DMS79 (cell line): ENCODE results near the gene PRDM12.

Experiments used
- DNase-seq: peaks from one replicate; lab custom pipeline; 2025; lab: John Stamatoyannopoulos, UW

The PRDM12 gene

DNA sequence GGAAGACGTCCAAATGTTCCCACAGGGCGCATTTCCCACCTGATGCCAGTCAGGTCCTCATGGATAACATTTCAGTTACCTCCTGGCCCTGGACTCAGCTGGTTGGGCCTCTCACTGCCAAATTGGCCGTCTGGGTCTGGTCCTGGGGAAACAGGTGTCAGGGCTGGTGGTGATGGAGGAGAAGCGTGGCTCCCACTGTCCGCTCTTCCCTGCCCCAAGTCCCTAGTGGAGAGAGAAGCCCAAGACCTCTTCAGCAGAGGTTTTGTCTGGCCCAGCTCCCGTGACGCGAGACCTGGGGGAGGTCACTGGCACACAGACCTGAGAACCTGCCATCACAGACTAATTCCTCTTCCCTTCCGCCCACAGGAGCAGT lies 27.8 kb upstream of the PRDM12 start:
- DNase-seq: no peak

DNA sequence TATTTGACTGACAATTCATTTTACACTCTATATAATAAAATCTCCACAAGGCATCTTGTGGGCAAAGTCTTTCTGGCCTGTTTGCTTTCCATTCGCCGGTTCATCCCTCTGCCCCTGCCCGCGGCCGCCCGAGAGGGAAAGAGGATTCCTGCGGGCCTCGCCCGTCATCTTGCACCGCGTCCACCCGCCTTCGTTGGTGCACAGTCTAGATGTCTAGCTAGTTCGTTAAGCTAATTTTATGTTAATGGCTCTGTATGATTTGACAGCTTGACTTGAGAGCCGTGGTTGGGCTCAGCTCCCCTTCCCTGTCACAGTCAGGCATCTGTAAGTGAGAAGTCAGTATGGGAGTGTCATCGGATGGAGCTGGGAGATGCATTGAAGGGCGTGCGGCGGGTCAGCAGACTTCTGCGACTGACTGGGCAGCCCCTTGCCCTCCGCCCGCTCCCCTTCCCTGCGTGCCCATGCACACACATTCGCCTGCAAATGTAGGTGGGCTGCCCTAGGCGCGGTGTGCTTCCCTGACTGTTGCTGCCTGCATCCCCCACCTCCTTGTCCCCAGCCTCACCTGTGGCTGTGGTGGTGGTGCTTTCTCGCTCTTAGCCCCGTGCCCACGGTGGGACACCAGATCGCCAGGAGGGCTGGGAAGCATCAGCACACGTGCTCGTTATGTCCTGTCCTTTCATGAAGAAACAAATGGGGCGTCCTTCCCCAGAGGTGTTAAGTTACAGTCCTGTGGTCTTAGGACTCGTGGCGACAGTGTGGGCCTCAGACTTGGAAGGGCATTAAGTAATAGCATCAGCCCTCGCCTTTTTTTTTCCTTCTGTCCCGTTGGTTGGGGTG lies 25.9 kb upstream of the PRDM12 start:
- no peak for DNase-seq

DNA sequence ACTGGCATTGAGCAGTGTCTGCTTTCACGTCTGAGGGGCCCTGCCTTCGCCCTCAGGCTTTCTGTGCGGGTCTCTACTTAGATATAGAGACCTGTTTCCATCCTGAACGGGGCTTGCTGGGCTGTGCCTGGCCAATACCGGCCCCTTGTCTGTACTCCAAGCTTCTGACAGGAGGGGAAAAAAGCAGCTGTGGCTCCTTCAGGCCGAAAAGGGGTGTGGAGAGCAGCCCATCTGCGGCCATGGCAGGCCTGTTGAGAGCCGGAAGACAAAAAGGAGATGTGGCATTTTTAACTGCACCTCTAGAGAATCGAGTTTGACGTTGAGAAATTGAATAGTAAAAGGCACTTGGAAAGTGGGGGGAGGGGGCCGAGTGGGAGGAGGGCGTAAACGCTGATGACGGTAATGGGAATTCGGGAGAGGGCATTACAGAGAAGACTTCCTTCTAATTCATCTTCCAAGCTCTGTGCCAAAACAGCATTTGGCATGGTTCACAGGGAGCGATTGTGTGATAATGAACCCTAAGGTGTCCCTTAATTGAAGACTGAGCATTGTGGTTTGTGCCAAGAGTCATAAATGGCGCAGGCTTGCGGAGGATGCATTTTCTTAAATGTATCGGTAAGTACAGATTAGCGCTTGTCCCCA lies 25.1 kb upstream of the PRDM12 start:
- no peak for DNase-seq

DNA sequence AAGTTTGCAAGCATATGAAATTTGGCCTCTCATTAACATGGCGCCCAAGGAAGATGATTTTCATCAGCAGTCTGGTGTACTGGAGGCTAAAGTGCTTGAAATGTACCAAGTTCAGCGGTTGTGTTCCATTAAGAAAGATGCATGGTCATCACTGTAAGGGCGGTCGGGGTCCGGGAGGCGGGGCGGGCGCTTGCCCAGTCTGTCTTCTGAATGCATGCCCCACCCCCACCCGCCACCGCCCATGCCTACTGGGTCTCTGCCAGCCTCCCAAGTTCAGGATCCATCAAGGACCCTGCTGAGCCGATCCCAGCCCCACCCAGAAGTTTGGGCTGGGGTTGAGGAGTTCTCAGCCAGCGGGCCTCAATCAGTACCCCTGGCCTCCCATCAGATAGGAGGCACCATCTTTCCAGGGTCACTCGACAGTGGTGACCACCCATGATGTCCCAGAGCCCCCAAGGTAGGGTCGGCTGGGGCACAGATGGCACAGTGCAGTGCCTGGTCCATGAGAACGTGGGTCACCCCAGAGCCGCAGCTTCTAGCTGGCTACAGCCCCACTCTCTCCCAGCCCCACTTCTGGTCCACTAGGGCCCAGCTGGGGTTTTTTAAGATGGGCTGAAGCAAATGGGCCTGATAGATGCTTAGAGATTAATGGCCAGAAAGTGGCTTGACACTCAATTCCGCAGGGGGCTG lies 24.4 kb upstream of the PRDM12 start:
- no peak for DNase-seq

DNA sequence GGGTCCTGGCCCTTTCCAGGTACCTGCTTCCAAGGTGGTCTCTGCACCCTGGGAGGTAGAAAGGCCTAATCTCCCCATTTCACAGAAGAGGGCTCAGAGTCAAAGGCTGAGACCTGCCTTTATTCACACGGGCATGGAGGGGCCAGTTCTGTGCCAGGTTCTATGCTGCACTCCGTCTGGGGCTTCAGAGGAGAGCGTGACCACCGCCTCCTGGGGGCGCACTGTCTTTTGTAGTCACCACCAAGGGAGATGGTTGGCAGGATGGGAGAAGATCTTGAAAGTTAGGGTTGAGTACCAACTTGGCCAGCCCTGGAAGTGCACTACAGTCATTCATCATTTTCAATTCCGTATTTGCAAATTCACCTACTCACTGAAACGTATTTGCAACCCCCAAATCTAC lies 23.7 kb upstream of the PRDM12 start:
- DNase-seq: no peak

DNA sequence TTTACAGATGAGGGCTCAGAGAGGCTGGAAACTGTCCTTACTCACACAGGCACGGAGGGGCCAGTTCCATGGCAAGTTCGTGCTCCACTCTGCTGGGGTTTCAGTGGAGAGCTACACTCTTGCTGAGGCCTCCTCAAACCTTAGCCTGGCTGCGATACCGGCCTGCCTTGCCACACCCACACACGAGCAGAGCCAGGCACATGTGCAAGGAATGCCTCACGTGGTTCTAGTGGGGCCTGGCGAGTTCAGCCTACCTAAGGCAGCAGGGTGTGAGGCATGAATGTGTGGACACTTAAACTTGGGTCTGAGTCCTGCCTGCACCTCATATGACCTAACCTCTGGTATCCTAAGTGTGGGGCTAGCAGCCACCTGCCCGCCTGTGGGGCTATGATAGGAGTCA lies 21.5 kb upstream of the PRDM12 start:
- DNase-seq: no peak

DNA sequence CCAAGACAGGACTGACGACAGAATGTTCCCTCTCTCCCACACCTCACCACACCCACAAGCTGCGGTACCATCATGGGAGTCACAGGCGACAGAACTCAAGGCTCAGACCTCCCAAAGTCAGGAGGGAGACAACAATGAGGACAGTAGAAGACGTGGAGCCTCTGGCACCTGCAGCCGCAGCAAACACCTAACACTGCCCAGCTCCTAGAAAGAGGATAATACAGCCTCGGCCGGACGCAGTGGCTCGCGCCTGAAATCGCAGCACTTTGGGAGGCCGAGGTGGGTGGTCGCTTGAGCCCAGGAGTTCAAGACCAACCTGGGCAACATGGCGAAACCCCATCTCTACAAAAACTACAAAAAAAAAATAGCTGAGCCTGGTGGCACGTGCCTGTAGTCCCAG lies 13.2 kb upstream of the PRDM12 start:
- DNase-seq: no peak

DNA sequence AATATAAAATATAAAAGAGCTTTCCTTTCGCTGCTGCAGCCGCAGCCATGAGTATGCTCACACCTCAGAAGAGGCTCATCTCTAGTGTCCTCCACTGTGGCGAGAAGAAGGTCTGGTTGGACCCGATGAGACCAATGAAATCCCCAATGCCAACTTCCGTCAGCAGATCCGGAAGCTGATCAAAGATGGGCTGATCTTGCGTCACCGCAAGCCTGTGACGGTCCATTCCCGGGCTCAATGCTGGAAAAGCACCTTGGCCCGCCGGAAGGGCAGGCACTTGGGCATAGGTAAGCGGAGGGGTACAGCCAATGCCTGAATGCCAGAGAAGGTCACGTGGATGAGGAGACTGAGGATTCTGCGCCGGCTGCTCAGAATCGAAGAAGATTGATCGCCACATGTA lies 12.6 kb upstream of the PRDM12 start:
- DNase-seq: no peak

DNA sequence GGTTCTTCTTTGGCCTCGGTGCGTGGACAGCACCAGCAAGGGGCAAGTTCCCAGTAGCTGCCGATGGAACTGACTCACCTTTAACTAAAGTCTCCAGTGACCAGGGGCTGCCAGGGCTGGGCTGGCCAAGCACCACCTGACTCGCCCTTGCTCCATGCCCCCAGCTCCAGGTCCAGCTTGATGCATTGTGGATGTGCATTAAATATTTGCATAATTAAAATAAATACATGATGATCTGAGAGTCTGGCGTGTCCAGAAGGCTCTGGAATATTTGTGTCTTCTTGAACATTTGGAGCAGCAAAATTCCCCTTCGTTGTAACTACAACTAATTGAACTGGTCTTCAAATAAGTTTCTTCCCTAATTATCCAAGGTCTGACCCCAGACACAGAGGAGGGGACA lies 9.5 kb upstream of the PRDM12 start:
- no peak for DNase-seq

DNA sequence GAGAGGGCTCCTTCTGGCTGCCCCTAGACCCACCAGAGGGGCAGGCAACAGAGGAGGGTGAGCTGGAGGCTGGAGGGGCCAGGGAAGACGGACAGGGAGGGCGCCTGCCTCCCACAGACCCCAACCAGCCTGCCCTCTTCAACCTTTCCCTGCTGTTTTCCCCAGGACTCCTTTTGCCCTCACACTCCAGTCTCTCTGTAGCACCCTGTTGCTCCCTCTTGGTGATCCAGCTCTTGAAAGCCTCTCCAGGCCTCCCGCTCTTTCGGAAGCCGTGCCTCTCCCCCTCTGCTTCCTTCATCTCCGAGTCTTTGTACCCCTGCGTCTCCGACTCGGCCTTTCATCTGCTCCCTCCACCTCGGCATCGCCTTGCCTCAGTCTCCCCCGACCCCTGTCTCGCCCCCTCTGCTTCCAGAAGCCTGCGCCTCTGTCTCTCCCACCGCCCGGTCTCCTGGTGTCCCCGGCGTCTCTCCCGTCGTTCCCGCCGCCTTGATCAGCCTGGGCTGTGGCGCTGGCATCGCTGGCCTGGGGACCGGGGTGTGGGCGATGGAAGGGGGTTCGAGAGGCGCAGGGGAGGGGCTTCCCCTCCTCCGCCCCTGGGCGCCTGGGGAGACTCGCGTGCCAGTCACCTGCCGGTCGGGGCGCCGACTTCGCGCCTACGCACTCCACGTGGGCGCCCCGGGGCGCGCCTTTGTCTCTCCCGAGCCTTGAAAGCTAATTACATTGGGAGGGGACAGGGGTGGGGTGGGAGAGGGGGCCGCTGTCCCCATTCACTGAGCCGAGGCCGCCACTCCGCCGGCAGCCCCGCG lies 5.3 kb upstream of the PRDM12 start:
- no peak for DNase-seq

DNA sequence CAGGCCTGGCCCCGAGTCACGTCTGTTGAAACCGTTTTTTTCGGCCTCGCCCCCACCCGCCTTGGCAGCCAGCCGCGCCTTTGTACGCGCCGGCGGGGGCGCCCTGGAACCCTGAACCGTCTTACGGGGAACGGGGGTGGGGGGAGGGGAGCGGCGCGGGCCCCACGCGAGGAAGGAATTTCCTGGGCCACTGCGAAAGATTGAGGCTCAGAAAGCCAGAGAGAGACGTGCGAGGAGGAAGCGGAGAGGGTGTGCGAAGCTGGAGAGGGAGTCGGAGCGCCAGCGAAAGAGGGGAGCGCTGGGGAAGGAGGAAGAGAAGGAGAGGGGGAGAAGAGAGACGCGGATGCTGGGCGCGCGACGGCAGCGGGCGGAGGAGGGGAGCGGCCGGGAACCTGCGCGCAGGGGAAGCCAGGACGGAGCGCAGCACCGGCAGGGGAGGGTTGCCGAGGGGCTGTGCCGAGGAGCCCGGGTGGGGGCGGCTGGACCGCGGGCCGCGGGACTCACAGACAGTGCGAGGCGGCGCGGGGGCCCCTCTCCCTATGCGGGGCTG lies 4.6 kb upstream of the PRDM12 start:
- no peak for DNase-seq

DNA sequence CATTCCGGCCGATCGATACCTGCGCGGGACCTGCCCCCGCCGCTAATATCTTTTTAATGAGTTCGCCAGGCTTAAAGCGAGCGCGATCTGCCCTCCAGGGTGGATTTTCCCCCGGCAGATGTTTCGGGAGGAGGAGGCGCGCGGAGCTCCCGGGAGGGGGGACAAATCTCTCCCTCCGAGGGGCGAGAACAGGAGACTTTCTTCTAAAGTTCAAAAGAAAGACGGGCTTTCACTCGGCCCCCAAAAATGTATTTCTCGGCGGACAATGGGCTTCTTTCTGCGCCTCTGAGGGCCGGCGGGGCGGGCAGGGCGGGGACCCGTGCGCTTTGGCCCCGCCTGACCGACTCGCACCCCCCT lies 4.1 kb upstream of the PRDM12 start:
- no peak for DNase-seq

DNA sequence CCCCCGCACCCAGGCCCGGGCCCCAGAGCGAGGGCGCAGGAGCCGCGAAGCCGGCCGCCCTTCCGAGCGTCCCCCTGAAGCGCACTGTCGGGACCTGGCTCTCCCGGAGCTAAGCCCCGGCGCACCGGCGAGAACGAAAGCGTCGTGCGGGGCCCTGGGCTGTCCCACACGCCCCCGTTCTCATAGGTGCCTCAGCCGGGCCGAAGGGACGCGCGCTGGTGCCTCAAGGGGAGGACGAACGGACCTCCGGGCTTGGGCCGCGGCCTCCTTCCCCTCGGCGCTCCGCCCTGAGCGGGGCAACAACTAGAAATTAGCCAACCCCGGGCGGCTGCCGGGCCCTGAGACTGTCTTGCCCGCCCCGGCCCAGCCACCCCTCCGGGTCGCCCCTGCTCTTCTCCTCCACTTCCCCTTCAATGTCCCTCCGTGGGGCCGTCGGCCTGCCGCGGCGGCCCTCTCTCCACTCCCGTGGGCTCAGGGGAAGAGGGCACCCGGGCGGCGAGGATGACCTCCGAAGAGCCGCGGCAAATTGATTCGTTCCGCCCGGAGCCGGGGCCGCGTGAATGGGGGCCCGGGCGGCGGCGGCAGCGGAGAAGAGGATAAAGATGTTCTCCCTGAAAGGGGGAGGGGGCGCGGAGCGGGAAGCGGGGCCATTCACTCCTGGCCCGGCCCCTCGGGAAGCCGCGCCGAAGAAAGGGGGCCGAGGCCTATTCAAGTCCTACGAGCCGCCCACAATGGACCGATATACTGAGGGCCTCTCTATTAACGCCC lies 3.5 kb upstream of the PRDM12 start:
- no peak for DNase-seq

DNA sequence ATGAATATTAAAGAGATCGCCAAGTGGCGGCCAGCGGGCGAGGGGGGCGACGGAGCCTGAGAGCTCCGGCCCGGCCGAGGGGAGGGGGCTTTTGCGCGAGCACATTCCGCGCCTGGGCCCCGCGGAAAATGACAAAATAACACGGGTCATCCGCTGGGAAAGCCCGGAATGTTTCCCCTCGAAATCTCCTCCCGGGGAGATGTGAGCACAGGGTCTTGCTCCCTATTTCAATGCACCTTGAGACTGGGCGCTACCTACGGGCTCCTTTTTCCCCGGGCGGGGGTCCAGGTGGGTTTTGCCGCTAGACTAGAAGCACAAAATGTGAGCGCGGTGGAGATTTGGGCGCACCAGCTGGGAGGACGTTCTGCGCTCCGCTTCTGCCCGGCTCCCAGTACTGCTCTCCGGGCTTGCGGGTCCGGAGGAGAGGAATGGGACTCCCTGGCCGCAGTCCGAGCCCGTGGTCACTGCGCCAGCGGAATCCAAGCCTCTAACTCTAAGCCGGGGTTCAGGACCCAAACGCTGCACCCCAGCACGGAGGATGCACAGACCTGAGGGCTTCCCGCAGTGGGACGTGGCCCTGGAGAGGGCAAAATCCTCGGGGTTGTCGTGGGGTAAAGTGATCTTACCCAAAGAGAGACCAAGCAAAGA lies 2.8 kb upstream of the PRDM12 start:
- no peak for DNase-seq

DNA sequence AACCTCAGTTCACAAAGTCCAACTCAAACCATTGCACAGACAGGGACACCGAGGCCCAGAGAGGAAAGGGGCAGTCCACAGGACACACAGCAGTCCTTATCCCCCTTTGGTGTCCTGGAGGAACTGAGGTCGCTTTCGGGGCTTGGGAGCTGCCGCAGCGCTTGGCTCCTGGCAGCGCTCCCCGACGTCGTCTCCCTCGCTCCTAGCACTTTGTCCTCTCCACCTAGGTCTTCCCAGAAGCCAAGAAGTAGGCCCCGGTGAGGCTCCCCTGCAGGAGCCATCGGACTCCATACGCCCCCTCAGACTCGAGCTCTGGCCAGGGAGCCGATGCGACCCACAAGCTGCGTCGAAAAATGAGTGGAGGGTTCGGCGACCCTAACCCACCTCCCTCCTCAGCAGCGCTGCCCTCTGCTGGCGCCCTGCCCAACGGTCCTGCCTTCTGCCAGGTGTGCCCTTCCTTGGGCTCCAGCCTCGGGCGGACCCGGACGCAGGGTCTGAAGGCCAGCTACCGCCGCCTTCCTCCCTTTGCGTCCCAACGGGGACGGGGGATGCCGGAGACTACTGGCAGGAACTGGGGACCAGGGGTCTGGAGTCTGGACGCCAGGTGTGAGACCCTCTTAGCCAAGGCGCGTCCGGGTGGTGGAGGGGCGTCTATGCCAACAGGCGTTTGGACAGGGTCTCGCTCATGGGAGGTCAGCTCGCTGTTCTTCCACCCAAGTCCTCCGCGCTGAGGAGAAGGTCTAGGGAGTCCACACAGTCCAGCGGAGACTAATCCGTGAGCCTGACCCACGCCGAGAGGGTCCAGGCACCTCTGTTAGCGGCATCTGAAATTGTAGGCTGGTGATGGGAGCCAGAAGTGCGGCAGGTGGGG lies 2.1 kb upstream of the PRDM12 start:
- no peak for DNase-seq

DNA sequence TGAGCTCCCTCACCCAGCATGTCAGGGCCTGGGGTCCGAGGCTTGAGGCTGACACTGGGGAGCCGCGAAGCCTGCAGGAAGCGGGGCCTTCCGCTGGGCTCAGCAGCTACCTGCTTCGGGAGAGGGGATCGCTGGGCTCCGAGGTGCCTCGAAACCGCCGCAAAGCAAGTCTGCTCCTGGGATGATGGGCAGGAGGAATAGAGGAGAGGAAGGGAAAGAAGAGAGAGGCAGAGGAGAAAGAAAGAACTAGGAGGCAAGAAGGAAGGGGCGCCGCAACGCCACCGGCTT lies 1.5 kb upstream of the PRDM12 start:
- DNase-seq: no peak

DNA sequence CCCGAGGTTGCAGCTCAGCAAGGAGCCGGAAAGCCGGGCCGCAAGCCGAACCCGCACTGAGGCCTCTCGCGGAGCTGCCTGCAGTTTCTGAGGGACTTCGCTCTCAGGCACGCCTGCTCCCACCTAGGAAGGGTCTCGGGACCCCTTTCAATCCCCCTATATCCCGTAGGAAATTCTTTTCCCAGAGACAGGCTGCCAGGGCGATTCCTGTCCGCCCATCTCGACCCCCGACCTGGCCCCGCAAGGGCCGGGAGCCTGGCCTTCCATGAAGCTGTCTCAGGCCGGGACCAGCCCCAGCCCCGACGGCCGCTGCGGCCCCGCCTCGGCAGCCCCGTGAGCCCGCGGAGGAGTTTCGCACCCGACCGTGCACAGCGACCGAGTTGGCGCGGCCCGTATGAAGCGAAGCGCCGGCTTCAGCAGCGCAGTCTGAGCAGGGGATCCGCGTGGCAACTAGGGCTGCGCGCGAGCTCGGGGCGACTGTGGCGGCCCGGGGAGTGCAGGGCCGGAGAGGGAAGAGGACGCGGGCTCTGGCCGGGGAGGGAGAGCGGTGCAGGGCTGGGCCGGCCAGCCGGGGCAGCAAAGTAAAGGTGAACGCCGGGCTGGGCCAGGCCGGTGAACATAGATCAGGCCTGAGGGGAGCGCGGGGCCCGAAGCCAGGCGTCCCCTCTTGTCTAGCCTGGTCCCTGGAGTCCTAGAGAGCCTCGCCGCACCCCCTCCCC lies 977 bp upstream of the PRDM12 start:
- DNase-seq: no peak

DNA sequence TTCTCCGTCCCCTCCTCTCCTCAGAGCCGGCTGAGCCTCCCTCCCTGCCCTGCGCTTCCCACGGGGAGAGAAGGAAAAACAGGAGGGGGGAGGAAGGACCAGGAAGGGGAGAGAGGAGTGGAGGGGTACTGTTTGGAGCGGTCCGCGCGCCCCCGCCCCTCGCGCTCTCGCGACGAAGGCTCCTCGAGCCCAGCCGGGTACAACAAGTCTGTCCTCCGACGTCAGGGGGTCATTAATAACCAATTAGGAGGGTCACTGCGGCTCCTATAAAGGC lies 480 bp upstream of the PRDM12 start:
- DNase-seq: no peak

DNA sequence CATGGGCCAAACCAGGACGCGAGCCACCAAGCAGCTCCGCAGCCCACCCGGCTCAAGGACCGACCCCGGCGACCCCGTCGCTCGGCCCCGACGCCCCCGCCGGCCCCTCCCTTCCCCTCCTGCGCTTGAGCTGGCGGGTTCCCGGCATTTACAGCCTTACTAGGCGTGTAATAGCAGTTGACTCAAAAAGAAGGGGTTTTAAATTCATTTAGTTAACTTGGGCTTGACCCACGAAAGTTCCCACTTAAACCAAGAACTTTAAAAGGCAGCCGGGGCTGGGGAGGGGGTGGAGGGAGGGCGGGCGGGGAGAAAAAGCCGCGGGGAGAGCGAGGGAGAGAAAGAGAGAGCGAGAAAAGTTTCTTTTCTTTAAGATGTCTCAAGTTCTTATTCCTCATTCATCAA lies 636 bp downstream of the PRDM12 start:
- no peak for DNase-seq
